Endothelial cell of umbilical vein (primary cell): ENCODE data around the gene VASN. TPM values are rescaled to one million over a fixed set of nuclear protein-coding genes. Genes with fewer than 3 reads are reported as not detected.
"Not testable (repeated sequence)": the region's sequence is repeated elsewhere in the genome, so short reads cannot be mapped to it uniquely, and the experiment has no call there.

Experiments
- BruUV-seq: library from RNA; stranded (reverse); fragments of 400-500 nt; replicated peaks from 2 replicates; lab custom pipeline; 2021; lab: Mats Ljungman, UMichigan
- CTCF ChIA-PET: fragments of 300-600, 350-600 bp; sonication (Branson Sonifier 250); formaldehyde crosslinking; loops from one replicate; lab custom pipeline; 2021; ENCODE audit warnings: antibody characterized with exemption, inconsistent platforms; lab: Charles Lee
- POLR2A ChIA-PET: fragments of 300-600, 350-600 bp; sonication (Branson Sonifier 250); formaldehyde crosslinking; loops from one replicate; lab custom pipeline; 2021; ENCODE audit warnings: antibody characterized with exemption, inconsistent platforms; lab: Charles Lee
- DNase-seq: peaks from one replicate; pipeline ENCODE4 v3.0.0-alpha.2; 2011; ENCODE audit warnings: low read depth, low spot score
- FAIRE-seq: peaks from 2 replicates; lab custom pipeline; 2011; peaks lifted over from hg19 to GRCh38; lab: Jason Lieb, UNC
- H2AFZ ChIP-seq: 2 replicates; pipeline ENCODE4 v1.6.0; 2012; ENCODE audit warnings: low read depth, low read length, control low read depth, inconsistent platforms
- H3K27ac ChIP-seq: 2 replicates; pipeline ENCODE4 v1.5.1; 2011; ENCODE audit warnings: low read depth, mild to moderate bottlenecking, control low read depth, low read length, moderate library complexity; ENCODE audit not compliant: insufficient read depth
- H3K27me3 ChIP-seq, 2 experiments: 2 replicates each; pipeline versions ENCODE4 v1.6.0 to v1.6.1; 2011; ENCODE audit warnings: low read length in 2 of 2, mixed read lengths in 1 of 2; ENCODE audit not compliant: control insufficient read depth in 2 of 2, insufficient read depth in 2 of 2
- H3K36me3 ChIP-seq, 2 experiments: 2 replicates in 1 of 2; 3 replicates in 1 of 2; pipeline ENCODE4 v1.5.1; 2011; ENCODE audit warnings: low read length in 2 of 2, mild to moderate bottlenecking in 1 of 2, moderate library complexity in 1 of 2; ENCODE audit not compliant: control insufficient read depth in 2 of 2, insufficient read depth in 2 of 2; ENCODE audit errors: extremely low read depth in 1 of 2
- H3K4me1 ChIP-seq: 3 replicates; pipeline ENCODE4 v1.5.1; 2011; ENCODE audit warnings: mild to moderate bottlenecking, low read length; ENCODE audit not compliant: control insufficient read depth, insufficient read depth; ENCODE audit errors: extremely low read depth
- H3K4me2 ChIP-seq: 2 replicates; pipeline ENCODE4 v1.6.1; 2011; ENCODE audit warnings: low read length, control low read depth, mixed read lengths; ENCODE audit not compliant: insufficient read depth
- H3K4me3 ChIP-seq, 3 experiments: fragments of 200-600 bp in 1 of 3; sonication (generic), shearing (Covaris generic) in 1 of 3; replicated peaks in 1 of 3; 2 replicates each; pipeline ENCODE4 v1.5.1; 2011 to 2016; ENCODE audit warnings: control low read depth in 3 of 3, low read length in 3 of 3, mild to moderate bottlenecking in 2 of 3, inconsistent platforms in 1 of 3, low read depth in 1 of 3, moderate library complexity in 1 of 3; ENCODE audit not compliant: insufficient read depth in 1 of 3
- H3K79me2 ChIP-seq: 2 replicates; pipeline ENCODE4 v1.6.0; 2012; ENCODE audit warnings: low read length, inconsistent platforms; ENCODE audit not compliant: control insufficient read depth, insufficient read depth
- H3K9ac ChIP-seq: replicated peaks from 2 replicates; pipeline ENCODE3; 2011; ENCODE audit warnings: low read length, control low read depth; ENCODE audit not compliant: insufficient read depth; ENCODE audit errors: extremely low read depth
- H3K9me1 ChIP-seq: replicated peaks from 3 replicates; pipeline ENCODE4 v1.6.0; 2011; ENCODE audit warnings: mild to moderate bottlenecking, low read length; ENCODE audit not compliant: control insufficient read depth, insufficient read depth; ENCODE audit errors: extremely low read depth
- H3K9me3 ChIP-seq: replicated peaks from 2 replicates; pipeline ENCODE4 v1.5.1; 2012; ENCODE audit warnings: low read length, inconsistent platforms; ENCODE audit not compliant: control insufficient read depth, insufficient read depth
- H4K20me1 ChIP-seq: replicated peaks from 2 replicates; pipeline ENCODE3; 2011; ENCODE audit warnings: mild to moderate bottlenecking, low read length; ENCODE audit not compliant: control insufficient read depth, insufficient read depth; ENCODE audit errors: extremely low read depth
- JUN ChIP-seq: IDR thresholded peaks from 2 replicates; pipeline ENCODE4 v1.6.1; 2011; ENCODE audit warnings: borderline replicate concordance, low read depth; ENCODE audit not compliant: insufficient read length, insufficient read depth
- MYC ChIP-seq: IDR thresholded peaks from one replicate; pipeline ENCODE4 v1.6.1; 2011; ENCODE audit warnings: mild to moderate bottlenecking, low read depth, low read length
- POLR2AphosphoS5 ChIP-seq: IDR thresholded peaks from 2 replicates; pipeline ENCODE4 v1.6.1; 2012; ENCODE audit warnings: low read depth, mild to moderate bottlenecking, control low read depth, low read length, moderate library complexity; ENCODE audit not compliant: insufficient read depth
- dilution Hi-C: fragments of 300-500 bp; cut with MboI; formaldehyde crosslinking; loops from one replicate; pipeline ENCODE4 v1.15.0; 2019; ENCODE audit warnings: low sequenced_read_pairs; ENCODE audit not compliant: extremely low pct_ligation_motif_present
- intact Hi-C: fragments of 100-400 bp; cut with micrococcal nuclease; formaldehyde crosslinking; loops from one replicate; pipeline ENCODE4 v1.10.0; 2022
- polyA plus RNA-seq, 4 experiments: library from polyadenylated mRNA; depleted of rRNA in 3 of 4; stranded (reverse) in 3 of 4; unstranded in 1 of 4; fragments of >200 nt; gene quantifications; 2 replicates each; pipeline versions ENCODE4 v1.2.1 to v1.2.3, GENCODE V29; 2011 to 2012; ENCODE audit warnings: missing spikeins in 1 of 4
- total RNA-seq: library from RNA; stranded (reverse); gene quantifications from 2 replicates; pipeline ENCODE4 v1.2.3, GENCODE V29; 2021
- TF ChIP-seq, protein P1 (sequence below), 2 donors: IDR thresholded peaks; 1 replicate in 1 of 2; 2 replicates in 1 of 2; pipeline ENCODE4 v1.5.1; 2011; ENCODE audit warnings: low read length in 2 of 2, mild to moderate bottlenecking in 2 of 2, moderate library complexity in 2 of 2, control low read depth in 1 of 2, inconsistent platforms in 1 of 2, low read depth in 1 of 2; ENCODE audit not compliant: insufficient read depth in 1 of 2; ENCODE audit errors: extremely low read depth in 1 of 2
- TF ChIP-seq, protein P2 (sequence below): IDR thresholded peaks from 2 replicates; pipeline ENCODE4 v1.6.1; 2011; ENCODE audit not compliant: insufficient read depth, insufficient read length

VASN gene
- total and polyA plus RNA-seq, 2 donors (not counting 3 experiments of a cell fraction or from before 2014, with no cell fraction given), result 0.41 to 0.42 TPM

DNA sequence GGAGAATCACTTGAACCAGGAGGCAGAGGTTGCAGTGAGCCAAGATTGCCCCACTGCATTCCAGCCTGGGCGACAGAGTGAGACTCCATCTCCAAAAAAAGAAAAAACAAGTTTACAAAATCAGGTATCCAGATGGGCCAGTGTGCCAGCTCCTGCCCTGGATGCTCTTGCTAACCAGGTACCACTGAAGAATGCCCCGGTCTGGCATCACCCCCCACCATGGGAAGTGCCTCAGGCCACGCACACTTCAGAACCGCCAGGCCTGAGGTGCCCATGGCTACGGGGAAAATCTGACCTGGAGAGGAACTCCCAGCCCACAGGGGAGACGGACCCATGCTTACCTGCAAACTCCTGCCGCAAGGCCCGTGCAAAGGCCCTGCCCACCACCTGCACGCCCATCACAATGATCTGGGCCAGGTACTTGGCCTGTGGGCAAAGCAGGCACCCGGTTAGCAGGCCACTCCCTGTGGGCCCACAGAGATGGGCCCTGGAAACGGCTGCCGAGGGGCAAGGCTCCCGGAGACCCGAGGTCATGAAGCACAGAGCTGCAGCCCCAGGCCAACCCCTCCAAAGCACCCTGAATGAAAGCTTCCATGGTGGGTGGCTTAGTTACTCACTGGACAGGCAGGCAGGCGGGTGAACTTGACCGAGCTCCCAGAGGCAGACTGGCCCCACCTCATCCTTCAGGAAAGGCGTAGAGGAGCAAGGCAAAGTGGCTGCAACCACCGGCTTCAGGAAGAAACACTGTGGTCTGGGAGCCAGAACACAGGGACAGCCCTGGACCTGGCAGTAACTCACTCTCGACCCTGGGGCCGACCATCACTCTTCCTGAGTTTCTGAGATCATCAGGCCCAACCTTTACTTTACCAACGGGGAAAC, 28.5 kb upstream of the VASN start:
- POLR2A ChIA-PET, result no interaction called here
- no peaks in the 10 kb centered on the region for H3K27me3 ChIP-seq
- CTCF ChIA-PET, result no interaction called here
- FAIRE-seq (no peak), DNase-seq (no peak)
- H3K9ac ChIP-seq, result no peak overlapping the region
- no peaks in the 10 kb centered on the region for H4K20me1 ChIP-seq
- H3K4me3 ChIP-seq, result no peak overlapping the region
- no peaks in the 10 kb centered on the region for H3K9me3 ChIP-seq
- intact Hi-C loops (no loop called here), dilution Hi-C loops (no loop called here)
- no peak overlapping the region for H3K27ac ChIP-seq
- H3K4me1 ChIP-seq, result no peaks in the 10 kb centered on the region
- no peaks in the 10 kb centered on the region for H3K9me1 ChIP-seq
- H3K4me2 ChIP-seq, result no peak overlapping the region
- peaks cover 33% of the 10 kb centered on the region for H3K79me2 ChIP-seq
- H2AFZ ChIP-seq, result no peak overlapping the region
- TF ChIP-seq POLR2AphosphoS5, result no peak
- TF ChIP-seq MYC, result no peak
- no peak for TF ChIP-seq JUN
- TF ChIP-seq, protein P1, sequence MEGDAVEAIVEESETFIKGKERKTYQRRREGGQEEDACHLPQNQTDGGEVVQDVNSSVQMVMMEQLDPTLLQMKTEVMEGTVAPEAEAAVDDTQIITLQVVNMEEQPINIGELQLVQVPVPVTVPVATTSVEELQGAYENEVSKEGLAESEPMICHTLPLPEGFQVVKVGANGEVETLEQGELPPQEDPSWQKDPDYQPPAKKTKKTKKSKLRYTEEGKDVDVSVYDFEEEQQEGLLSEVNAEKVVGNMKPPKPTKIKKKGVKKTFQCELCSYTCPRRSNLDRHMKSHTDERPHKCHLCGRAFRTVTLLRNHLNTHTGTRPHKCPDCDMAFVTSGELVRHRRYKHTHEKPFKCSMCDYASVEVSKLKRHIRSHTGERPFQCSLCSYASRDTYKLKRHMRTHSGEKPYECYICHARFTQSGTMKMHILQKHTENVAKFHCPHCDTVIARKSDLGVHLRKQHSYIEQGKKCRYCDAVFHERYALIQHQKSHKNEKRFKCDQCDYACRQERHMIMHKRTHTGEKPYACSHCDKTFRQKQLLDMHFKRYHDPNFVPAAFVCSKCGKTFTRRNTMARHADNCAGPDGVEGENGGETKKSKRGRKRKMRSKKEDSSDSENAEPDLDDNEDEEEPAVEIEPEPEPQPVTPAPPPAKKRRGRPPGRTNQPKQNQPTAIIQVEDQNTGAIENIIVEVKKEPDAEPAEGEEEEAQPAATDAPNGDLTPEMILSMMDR (IDR thresholded peaks at IDR 0.05; ENCODE audit: extremely low read depth in 1 of 2, insufficient read depth in 1 of 2, low read depth in 1 of 2, low read length in 2 of 2), result no peak
- TF ChIP-seq, protein P2, sequence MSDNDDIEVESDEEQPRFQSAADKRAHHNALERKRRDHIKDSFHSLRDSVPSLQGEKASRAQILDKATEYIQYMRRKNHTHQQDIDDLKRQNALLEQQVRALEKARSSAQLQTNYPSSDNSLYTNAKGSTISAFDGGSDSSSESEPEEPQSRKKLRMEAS, result no peak
- BruUV-seq, result no TSS peak
- peaks cover 3% of the 10 kb centered on the region in 2 experiments for H3K36me3 ChIP-seq

DNA sequence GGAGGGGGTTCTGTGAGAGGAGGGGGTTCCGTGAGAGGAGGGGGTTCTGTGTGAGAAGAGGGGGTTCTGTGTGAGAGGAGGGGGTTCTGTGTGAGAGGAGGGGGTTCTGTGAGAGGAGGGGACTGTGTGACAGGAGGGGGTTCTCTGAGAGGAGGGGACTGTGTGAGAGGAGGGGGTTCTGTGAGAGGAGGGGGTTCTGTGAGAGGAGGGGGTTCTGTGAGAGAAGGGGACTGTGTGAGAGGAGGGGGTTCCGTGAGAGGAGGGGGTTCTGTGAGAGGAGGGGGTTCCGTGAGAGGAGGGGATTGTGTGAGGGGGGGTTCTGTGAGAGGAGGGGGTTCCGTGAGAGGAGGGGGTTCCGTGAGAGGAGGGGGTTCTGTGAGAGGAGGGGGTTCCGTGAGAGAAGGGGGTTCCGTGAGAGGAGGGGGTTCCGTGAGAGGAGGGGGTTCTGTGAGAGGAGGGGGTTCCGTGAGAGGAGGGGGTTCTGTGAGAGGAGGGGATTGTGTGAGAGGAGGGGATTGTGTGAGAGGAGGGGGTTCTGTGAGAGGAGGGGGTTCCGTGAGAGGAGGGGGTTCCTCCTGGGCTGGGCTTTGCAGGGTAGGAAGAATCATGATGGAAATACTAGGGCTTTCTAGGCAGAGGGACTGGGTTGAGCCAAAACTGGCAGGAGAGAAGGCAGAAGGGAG, 27.2 kb upstream of the VASN start:
- H3K4me2 ChIP-seq, FAIRE-seq, DNase-seq, H3K36me3 ChIP-seq, H3K4me3 ChIP-seq, POLR2A ChIA-PET, intact Hi-C loops, H3K27ac ChIP-seq, H3K9me3 ChIP-seq, H3K9me1 ChIP-seq, H2AFZ ChIP-seq, CTCF ChIA-PET, dilution Hi-C loops, BruUV-seq, H3K4me1 ChIP-seq, H3K9ac ChIP-seq, H3K27me3 ChIP-seq, H4K20me1 ChIP-seq: not testable (repeated sequence)
- peaks cover 39% of the 10 kb centered on the region for H3K79me2 ChIP-seq
